ENCODE measurements around the gene NPLOC4.
"Not testable (repeated sequence)": the region's sequence is repeated elsewhere in the genome, so short reads cannot be mapped to it uniquely, and the experiment has no call there.

The NPLOC4 gene

GRCh38 chr17:81635431-81635830 lies 1.5 kb downstream of the NPLOC4 start:
- no peak for DNase-seq (ENCODE audit: low read depth in 2 of 2)

GRCh38 chr17:81631482-81631881 lies 5.4 kb downstream of the NPLOC4 start:
- DNase-seq (ENCODE audit: low read depth in 2 of 2), result no peak

GRCh38 chr17:81630274-81630673 lies 6.6 kb downstream of the NPLOC4 start:
- no peak for DNase-seq (ENCODE audit: low read depth in 2 of 2)

- DNase-seq (ENCODE audit: low read depth in 2 of 2), result no peak
These were observed 15.3 kb downstream of the NPLOC4 start for GRCh38 chr17:81621494-81622130.

GRCh38 chr17:81618307-81618706 lies 18.6 kb downstream of the NPLOC4 start:
- not testable (repeated sequence) for DNase-seq (ENCODE audit: low read depth in 2 of 2)

- no peak for DNase-seq (ENCODE audit: low read depth in 2 of 2)
These were observed 20.0 kb downstream of the NPLOC4 start for GRCh38 chr17:81616877-81617276.

GRCh38 chr17:81615401-81615930 lies 21.4 kb downstream of the NPLOC4 start:
- no peak for DNase-seq (ENCODE audit: low read depth in 2 of 2)

- DNase-seq (ENCODE audit: low read depth in 2 of 2), result no peak
These were observed 24.5 kb downstream of the NPLOC4 start for GRCh38 chr17:81612172-81612970.

- DNase-seq (ENCODE audit: low read depth in 2 of 2), result no peak
These were observed 27.2 kb downstream of the NPLOC4 start for GRCh38 chr17:81609541-81610311.

- no peak for DNase-seq (ENCODE audit: low read depth in 2 of 2)
These were observed 28.3 kb downstream of the NPLOC4 start for GRCh38 chr17:81608605-81609004.

- no peak for DNase-seq (ENCODE audit: low read depth in 2 of 2)
These were observed 28.8 kb downstream of the NPLOC4 start for GRCh38 chr17:81608082-81608481.

GRCh38 chr17:81607431-81607830 lies 29.5 kb downstream of the NPLOC4 start:
- no peak for DNase-seq (ENCODE audit: low read depth in 2 of 2)

- no peak for DNase-seq (ENCODE audit: low read depth in 2 of 2)
These were observed 32.9 kb downstream of the NPLOC4 start for GRCh38 chr17:81603846-81604610.

- DNase-seq (ENCODE audit: low read depth in 2 of 2), result peak; percentile 9 to 11
These were observed 35.3 kb downstream of the NPLOC4 start for GRCh38 chr17:81601525-81602120.

- no peak for DNase-seq (ENCODE audit: low read depth in 2 of 2)
These were observed 37.0 kb downstream of the NPLOC4 start for GRCh38 chr17:81599719-81600486.

- DNase-seq (ENCODE audit: low read depth in 2 of 2), result no peak
These were observed 43.6 kb downstream of the NPLOC4 start for GRCh38 chr17:81593105-81593871.

GRCh38 chr17:81591971-81592370 lies 44.9 kb downstream of the NPLOC4 start:
- no peak for DNase-seq (ENCODE audit: low read depth in 2 of 2)

GRCh38 chr17:81590121-81590520 lies 46.8 kb downstream of the NPLOC4 start:
- DNase-seq (ENCODE audit: low read depth in 2 of 2), result no peak

- no peak for DNase-seq (ENCODE audit: low read depth in 2 of 2)
These were observed 47.3 kb downstream of the NPLOC4 start for GRCh38 chr17:81589612-81590011.

GRCh38 chr17:81586096-81586495 lies 50.8 kb downstream of the NPLOC4 start:
- no peak for DNase-seq (ENCODE audit: low read depth in 2 of 2)
